Measurements from ENCODE around the gene CHSY3. TPM values are rescaled to one million over a fixed set of nuclear protein-coding genes. Genes with fewer than 3 reads are reported as not detected.

Gene CHSY3
- total RNA-seq, 2 donors from 2014 or later = 24.3 to 28.3 TPM

DNA sequence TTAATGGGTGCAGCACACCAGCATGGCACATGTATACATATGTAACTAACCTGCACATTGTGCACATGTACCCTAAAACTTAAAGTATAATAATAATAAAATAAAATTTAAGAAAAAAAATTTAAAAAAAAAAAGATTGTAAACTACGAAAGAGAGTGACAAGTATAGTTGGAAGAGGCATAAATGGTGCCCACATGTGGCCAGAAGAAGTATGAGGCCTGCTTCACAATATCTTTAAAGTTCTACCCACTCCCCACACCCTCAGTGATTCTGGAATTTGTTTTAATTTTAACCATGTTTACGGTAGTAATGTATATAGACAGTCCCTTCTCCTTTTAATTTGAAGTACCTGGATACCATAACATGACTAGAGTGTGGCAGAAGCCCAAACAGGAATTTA is 172.7 kb downstream of the CHSY3 start:
- DNase-seq (ENCODE audit: low spot score) (no peak), ATAC-seq (ENCODE audit: insufficient number of reproducible peaks, low FRiP score, low read depth) (no peak)
- no peaks in the 10 kb centered on the region for H3K9me3 ChIP-seq
- H3K36me3 ChIP-seq = no peaks in the 10 kb centered on the region
- no peak overlapping the region for H3K4me3 ChIP-seq
- TF ChIP-seq, protein P1, sequence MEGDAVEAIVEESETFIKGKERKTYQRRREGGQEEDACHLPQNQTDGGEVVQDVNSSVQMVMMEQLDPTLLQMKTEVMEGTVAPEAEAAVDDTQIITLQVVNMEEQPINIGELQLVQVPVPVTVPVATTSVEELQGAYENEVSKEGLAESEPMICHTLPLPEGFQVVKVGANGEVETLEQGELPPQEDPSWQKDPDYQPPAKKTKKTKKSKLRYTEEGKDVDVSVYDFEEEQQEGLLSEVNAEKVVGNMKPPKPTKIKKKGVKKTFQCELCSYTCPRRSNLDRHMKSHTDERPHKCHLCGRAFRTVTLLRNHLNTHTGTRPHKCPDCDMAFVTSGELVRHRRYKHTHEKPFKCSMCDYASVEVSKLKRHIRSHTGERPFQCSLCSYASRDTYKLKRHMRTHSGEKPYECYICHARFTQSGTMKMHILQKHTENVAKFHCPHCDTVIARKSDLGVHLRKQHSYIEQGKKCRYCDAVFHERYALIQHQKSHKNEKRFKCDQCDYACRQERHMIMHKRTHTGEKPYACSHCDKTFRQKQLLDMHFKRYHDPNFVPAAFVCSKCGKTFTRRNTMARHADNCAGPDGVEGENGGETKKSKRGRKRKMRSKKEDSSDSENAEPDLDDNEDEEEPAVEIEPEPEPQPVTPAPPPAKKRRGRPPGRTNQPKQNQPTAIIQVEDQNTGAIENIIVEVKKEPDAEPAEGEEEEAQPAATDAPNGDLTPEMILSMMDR (IDR thresholded peaks at IDR 0.05) = no peak
- no peak overlapping the region for H3K27ac ChIP-seq
- no peaks in the 10 kb centered on the region for H3K27me3 ChIP-seq (replicated peaks; ENCODE audit: insufficient read depth)
- no peaks in the 10 kb centered on the region for H3K4me1 ChIP-seq (ENCODE audit: control insufficient read depth in 1 of 2, low read depth in 2 of 2)

DNA sequence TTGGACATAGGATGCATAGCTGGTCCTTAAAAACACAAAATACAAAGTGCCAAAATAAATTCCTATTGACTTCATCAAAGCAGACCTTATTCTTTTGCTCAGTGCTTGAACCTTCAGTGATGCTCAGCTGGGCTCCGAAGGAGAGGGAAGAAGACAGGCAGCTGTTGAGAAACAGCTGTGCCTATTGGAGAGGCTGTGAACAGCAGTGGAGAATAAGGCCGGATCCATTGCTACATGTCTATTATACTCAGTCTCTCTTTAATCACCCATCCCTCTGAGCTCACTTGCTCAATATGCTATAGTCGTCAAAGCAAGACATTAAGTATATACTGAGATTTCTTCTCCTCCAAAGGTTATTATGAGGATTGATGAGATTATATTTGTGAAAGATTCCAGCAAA is 174.4 kb downstream of the CHSY3 start:
- no peak overlapping the region for H3K27ac ChIP-seq
- ATAC-seq (ENCODE audit: insufficient number of reproducible peaks, low FRiP score, low read depth) (no peak), DNase-seq (ENCODE audit: low spot score) (no peak)

DNA sequence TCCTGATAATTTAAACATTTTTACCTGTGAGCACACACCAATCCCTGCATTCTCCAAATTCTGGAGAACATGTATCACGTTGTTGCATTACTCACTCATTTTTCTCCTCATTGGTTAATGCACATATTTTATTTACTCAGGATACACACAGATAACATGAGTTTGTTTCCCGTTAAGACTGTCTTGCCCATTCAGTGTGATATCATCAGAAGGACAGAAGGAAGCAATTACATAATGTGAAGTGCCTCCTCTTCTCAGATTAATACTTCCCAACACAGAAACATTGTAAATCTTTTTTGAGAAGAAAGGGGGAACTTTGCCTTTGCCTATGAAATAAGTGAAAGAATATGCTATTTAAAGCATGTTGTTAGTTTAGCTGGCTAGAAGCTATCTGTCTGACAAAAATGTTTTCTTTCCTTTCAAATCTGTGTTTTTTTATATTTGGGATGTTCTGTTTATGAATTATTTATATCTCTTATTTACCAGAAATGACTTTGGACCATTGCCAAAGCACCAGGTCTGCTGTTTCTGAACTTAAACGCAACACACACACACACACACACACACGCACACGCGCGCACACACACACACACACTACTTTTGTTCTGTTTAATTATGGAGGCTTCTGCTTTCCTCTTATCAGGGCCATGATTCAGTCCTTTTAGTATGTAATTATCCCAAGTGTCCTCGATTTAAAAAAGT is 186.5 kb downstream of the CHSY3 start:
- Histone ChIP-seq H3K27ac (no peak overlapping the region), H3K4me3 (no peak overlapping the region), H3K4me1 (ENCODE audit: control insufficient read depth in 1 of 2, low read depth in 2 of 2) (peaks cover 0 to 4% of the 10 kb centered on the region in 2 donors), H3K36me3 (no peaks in the 10 kb centered on the region), H3K27me3 (replicated peaks; ENCODE audit: insufficient read depth) (no peaks in the 10 kb centered on the region), H3K9me3 (no peaks in the 10 kb centered on the region)
- TF ChIP-seq, protein P1 (IDR thresholded peaks at IDR 0.05) = no peak
- no peak for DNase-seq (ENCODE audit: low spot score)
- no peak for ATAC-seq (ENCODE audit: insufficient number of reproducible peaks, low FRiP score, low read depth)

More for the DNA sequence above, 174.4 kb downstream of the CHSY3 start:
- TF ChIP-seq, protein P1 (IDR thresholded peaks at IDR 0.05) = no peak
- Histone ChIP-seq H3K36me3 (no peaks in the 10 kb centered on the region), H3K9me3 (no peaks in the 10 kb centered on the region), H3K4me1 (ENCODE audit: control insufficient read depth in 1 of 2, low read depth in 2 of 2) (no peaks in the 10 kb centered on the region), H3K4me3 (no peak overlapping the region), H3K27me3 (replicated peaks; ENCODE audit: insufficient read depth) (no peaks in the 10 kb centered on the region)

DNA sequence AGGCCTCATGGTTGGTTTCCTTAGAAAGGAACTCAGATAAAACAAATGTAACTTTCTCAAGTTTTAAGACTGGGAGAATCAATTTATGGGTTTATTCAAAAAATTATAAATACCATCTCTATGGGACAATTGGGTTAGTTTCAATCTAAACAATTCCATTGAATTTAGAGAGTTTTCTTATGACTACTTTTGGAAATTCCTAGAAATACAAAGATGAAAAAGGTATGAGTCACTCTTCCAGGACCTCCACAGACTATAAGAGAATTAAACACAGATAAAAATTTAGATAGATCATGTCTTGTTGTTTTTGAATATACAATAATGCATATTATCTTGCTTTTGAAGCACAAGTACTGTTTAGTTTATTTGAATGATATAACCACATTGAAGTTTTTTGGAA is 188.7 kb downstream of the CHSY3 start:
- DNase-seq (ENCODE audit: low spot score) = no peak
- ATAC-seq (ENCODE audit: insufficient number of reproducible peaks, low FRiP score, low read depth) = no peak
- Histone ChIP-seq H3K4me1 (ENCODE audit: control insufficient read depth in 1 of 2, low read depth in 2 of 2) (peaks cover 0 to 4% of the 10 kb centered on the region in 2 donors), H3K27me3 (replicated peaks; ENCODE audit: insufficient read depth) (no peaks in the 10 kb centered on the region), H3K36me3 (no peaks in the 10 kb centered on the region), H3K27ac (no peak overlapping the region), H3K4me3 (no peak overlapping the region), H3K9me3 (no peaks in the 10 kb centered on the region)
- TF ChIP-seq, protein P1 (IDR thresholded peaks at IDR 0.05) = no peak

DNA sequence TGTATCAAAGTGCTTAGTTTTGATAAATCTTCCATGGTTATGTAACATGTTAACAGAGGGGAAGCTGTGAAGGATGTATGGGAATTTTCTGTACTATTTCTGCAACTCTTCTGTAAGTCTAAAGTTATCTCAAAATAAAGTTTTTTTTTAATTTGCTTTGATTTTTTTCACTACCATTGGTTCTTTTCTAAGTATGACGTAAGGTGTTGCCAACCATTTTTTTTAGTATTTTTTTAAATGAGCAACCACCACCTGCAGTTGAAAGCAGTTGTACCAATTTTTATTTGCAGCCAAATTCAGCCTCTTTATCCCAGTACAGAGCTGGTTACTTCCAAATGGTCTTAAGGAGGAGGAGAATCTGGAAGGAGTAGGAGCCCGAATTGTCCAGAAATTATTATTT is 192.2 kb downstream of the CHSY3 start:
- TF ChIP-seq, protein P1 (IDR thresholded peaks at IDR 0.05) = no peak
- Histone ChIP-seq H3K9me3 (no peaks in the 10 kb centered on the region), H3K4me1 (ENCODE audit: control insufficient read depth in 1 of 2, low read depth in 2 of 2) (no peaks in the 10 kb centered on the region), H3K27ac (no peak overlapping the region), H3K4me3 (no peak overlapping the region), H3K36me3 (no peaks in the 10 kb centered on the region), H3K27me3 (replicated peaks; ENCODE audit: insufficient read depth) (no peaks in the 10 kb centered on the region)
- DNase-seq (ENCODE audit: low spot score) = no peak
- ATAC-seq (ENCODE audit: insufficient number of reproducible peaks, low FRiP score, low read depth) = no peak

Data from thoracic aorta (tissue), 2 donors.